Lung microvascular endothelial cell (primary cell): Measurements from ENCODE around the gene PIGR. TPM values are rescaled to one million over a fixed set of nuclear protein-coding genes. Genes with fewer than 3 reads are reported as not detected.

Experiments
- DNase-seq, 2 donors: peaks; one replicate each; pipeline versions ENCODE4 v3.0.0 to v3.0.0-alpha.2; 2010; ENCODE audit warnings: low read depth in 2 of 2
- total RNA-seq: library from RNA; depleted of rRNA; stranded (reverse); fragments of >200 nt; gene quantifications from 2 replicates; pipeline ENCODE4 v1.2.1, GENCODE V29; 2014

Gene PIGR
- total RNA-seq, 1 donor from 2014 or later = not detected

DNA sequence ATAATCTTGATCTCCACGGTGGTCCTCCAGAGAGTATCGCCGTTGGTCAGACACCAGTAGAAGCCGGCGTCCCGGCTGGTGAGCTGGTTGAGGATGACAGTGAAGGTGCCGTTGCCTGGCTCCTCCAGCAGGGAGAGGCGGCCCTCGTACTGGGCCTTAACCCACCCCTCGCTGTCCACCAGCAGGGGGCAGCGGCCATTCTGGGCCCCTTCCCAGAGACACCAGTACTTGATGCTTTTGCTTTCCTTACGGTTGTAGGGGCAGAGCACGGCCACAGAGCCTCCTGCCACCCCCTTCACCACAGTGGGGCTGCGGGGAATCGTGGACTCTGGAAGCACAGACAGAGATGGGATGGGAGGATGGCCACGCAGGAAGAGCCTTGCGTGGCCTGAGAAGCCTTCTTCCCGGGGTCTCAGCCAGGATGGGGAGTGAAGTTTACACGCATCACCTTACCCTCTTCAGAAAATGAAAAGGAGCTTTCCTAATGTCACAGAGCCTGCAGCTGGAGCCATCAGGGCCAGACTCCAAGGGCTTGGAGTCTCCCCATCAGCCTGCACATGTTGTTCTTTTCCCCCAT, 10.7 kb downstream of the PIGR start:
- DNase-seq = peak; percentile 31 to 53

DNA sequence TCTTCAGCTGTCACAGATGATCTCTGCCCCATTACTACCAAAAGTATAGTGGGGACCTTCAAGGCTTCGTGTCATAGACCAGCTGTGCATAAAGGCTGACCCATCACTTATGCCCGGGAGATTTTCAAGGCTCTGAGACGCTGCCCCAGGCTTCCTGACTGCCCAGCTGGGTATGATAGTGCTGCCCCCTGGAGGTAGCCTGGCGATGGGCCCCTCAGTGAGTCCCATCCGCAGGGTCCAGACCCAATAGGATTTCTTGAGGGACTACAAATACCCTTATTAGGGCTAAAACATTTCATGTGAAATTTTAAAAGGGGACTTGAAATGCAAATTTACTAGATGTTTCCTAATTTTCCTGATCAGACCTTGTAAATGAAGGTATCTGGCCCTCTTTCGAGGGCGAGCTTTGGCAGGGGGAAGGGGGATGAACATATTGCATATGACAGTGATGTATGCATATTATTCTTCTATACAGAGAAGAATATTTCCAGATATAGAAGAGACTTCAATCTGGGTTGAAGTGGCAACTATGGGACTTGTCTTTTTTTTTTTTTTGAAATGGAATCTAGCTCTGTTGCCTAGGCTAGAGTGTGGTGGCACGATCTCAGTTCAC, 12.8 kb downstream of the PIGR start:
- DNase-seq = peak; percentile 25 to 31

DNA sequence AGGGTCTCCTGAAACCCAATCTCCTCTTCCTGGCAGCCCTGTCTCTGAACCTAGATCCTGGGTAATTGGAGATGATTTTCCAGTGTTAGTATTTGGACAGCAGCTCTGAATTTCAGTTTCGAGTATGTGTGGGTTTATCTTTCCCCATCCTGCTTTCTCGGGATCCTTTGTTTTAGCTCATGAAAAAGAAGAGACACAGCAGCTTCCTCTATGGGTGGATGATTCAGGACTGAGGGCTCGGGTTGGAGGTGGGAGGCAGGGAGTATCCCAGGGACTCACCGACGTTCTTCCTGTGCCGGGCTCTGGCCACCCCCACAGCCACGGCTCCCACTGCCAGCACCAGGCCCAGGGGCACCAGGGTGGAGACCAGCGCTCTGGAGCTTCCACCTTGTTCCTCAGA, 14.1 kb downstream of the PIGR start:
- no peak for DNase-seq

DNA sequence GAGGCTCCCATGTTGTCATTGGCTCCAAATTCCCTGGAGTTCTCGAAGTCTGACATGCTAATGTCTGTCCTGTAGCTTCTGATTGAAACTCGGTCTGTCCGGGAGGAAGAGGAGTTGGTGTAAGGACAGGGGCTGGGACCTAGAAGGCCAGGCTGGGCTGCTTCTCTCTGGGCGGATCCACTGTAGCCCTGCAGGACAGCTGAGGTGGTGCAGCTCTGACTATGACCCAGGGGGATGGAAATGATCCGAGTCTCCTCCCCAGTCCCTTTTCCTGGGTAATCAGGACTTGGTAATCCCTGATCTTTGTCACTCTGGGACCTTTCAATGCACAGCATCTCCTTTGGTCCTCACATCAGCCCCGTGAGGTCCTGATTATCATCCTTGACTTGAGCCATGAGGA, 14.6 kb downstream of the PIGR start:
- no peak for DNase-seq

DNA sequence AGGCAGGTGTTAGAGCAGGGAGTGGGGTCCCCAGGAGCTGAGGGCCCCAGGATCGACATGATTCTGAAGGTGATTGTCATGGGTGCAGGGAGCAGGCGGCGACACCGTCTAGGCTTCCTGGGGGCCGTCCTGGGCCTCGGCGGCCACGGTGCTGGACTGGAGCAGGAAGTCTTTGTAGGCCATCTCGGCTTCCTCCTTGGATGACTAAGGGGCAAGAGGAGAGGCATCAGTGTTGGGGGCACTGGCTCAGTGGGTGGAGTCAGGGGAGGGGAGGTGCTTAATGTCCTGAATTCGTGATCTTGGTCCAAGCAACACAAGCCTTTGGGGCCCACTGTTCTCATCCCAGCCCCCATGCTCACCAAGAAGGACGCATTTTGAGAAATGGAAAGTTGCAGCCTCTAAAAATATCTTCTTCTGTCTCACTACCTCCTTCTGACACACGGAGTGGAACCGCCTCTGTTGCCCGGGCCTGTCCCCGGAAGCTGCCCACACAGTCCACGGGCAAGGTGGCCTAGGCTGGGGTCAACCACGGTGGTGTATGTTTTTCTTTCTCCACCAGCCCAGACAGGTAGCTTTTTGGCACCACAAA, 16.0 kb downstream of the PIGR start:
- DNase-seq = no peak

DNA sequence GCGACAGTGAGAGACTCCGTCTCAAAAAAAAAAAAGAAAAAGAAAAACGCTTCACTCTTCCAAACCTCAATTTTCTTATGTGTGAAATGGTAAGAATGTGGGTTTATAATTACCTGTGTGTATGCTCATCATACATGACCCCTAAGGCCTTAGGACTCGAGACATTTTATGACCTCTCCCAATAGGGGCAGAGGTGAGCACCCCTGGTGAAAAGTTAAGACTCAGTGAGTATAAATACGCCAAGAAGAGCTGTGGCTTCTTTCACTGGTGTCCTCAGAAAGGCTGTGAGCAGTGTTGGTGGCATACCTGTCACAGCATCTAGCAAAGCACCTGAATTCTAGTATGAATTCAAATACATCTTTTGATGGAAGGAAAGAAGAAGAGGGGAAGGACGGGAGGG, 16.7 kb downstream of the PIGR start:
- no peak for DNase-seq

DNA sequence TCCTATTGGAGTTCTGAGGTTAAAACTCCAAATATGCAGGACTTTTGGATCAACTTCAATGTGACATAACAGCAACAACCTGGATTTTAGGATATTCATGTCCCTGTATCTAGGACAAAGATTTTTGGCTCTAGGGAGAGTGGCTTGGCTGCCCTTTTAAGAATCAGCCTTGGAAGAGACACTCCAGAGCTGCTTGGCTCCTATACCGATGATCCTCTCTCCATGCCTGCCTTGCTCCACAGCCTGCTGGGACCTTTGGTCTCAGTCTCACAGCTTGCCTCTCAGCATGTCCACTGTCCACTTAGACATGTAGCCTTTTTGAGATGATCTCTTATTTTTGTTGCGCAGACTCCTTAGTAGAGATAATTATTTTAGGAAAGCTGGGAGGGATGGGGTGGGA, 20.0 kb downstream of the PIGR start:
- DNase-seq = no peak

DNA sequence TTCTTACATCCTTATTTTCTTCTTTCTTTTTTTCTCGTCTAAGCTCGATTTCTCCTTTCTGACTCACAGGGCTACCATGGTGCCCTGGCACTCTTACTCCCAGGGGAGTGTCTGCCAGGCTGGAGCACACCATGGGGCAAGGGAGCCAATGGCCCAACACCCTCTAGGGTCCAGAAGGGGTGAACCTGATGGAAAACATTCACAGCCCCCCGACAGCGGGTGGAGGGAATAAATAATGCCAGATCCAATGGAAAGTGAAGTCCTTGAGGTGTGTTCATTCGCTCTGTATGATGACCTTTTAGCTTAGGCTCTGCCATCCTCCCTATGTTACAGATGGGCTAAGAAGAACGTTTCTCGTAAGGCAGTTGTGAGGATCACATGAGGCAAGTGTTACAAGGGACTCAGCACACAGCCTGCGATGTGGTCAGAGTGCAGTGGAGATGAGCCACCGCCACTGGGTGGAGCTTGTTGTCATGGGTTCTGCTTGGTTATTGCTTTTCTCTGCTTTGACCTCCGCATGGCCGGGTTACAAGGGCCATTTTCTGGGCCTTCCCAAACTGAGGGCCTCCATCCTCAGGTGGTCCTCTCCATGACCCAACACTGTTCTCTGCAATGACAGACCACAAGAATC, 21.0 kb downstream of the PIGR start:
- DNase-seq = no peak

DNA sequence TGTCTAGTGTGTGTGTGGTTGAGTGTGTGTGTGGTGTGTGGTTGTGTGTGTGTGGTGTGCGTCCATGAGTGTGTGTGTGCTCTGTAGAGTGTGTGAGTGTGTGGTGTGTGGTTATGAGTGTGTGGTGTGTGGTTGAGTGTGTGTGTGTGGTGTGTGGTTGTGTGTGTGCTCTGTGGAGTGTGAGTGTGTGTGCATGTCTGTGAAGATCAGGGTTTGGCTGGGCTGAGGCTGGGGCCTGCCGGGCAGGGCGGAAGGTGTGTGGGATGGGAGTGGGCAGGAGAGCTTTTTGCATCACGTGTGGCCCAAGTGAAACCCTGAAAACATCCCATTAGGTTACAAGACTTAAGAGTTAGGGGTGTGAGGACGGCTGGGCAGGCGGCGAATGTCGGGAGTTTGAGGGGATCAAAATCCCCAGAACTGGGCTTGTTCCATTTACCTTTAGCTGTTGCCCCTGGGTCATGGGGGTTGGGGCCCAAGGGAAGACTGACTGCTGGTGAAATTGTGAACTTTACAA, 21.6 kb downstream of the PIGR start:
- no peak for DNase-seq

DNA sequence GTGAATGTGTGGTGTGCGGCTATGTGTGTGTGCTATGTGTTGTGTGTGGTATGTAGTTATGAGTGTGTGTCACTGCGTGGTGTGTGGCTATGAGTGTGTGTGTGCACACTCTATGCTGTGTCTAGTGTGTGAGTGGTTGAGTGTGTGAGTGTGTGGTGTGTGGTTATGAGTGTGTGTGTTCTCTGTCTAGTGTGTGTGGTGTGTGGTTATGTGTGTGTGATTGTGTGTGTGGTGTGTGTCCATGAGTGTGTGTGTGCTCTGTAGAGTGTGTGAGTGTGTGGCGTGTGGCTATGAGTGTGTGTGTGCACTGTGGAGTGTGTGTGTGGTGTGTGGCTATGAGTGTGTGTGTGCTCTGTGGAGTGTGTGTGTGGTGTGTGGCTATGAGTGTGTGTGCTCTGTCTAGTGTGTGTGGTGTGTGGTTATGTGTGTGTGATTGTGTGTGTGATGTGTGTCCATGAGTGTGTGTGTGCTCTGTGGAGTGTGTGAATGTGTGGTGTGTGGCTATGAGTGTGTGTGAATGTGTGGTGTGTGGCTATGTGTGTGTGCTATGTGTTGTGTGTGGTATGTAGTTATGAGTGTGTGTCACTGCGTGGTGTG, 22.2 kb downstream of the PIGR start:
- peak; percentile 6 to 7 for DNase-seq

DNA sequence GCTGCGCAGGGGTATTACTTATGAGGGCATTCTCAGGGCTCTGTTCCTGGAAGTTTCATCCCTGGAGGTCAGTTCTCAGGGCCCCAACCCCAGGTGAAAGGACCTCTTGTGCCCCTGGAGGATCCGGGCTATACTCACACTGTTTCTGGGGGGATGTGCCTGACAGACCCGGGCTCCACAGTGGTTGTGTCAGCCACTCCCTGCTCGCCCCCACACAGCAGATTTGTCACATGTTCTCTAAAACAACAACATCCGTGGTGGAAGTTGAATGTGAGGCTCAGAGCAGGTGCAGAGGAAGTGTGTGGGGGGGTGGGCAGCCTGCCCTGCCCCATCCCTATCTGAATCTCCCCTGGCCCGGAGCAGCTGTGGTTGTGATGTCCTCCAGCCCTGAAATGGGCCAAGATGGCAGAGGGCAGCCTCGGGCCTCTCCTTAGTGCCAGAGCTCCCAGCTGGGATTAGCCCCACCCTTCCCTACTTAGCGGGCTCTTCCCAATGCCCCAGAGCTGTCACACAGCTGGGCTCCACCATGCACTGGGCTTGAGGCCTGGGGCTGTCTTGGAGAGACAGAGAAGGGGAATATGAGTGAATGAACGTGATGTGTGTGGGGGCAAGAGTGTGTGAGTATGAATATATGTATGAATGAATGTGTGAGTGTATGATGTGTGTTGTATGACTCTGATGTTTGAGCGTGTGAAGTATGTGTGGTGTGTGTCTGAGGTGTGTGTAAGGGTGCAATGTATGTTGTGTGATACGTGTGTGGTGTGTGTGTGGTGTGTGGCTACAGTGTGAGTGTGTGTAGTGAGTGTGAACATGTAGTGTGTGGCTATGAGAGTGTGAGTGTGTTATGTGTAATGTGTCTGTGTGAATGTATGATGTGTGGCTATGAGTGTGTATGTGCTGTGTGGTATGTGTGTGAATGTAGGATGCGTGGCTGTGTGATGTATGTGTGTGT, 23.0 kb downstream of the PIGR start:
- peak in 1 of 2 donors; percentile 14 for DNase-seq

DNA sequence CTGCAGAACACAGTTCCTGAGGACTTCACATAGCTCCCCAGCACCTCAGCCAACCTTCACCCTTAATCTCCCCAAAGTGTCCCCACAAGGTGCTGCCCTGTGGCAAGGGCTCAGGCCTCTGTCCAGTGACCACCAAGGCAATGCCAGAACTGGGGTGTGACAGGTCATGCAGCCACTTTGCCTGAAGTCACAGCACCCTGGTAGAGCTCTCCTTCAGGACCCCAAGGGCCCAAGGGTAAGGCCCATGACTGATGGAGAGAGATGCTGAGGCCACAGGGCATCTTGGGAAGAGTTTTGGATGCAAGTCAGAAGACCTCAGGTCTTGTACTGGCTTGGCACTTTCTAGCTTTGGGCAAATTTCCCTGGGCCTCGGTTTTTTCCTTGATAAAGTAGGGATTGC, 23.7 kb downstream of the PIGR start:
- DNase-seq = no peak

DNA sequence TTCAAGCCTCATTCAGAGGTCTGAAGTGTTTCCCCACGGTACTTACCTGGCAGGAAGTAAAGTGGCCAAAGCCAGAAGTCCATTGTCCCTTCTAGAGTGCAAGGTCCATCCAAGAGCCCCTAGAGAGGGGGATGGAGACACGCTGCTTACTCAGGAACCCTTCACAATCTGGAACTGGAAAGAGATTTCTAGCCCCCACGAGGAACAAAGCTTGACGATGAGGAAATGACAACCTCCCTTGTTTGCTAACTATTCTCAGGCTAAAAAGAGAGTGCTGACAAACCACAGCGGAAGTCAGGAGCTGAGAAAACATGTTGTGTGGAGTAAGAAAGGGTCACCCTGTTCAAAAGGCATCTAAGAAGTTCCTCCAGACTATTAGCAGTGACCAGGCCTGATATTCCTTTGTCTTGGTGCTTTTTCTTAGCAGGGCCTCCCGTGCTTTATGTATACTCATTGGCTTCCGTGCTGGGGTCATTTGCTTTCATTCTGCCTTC, 24.4 kb downstream of the PIGR start, which contains the start of gene FCMR:
Gene FCMR (minus strand): TSS at position 170 of the 494 bp plus-strand sequence. CDS start 87 bp downstream, at position 83.
- DNase-seq = peak in 1 of 2 donors; percentile 58

DNA sequence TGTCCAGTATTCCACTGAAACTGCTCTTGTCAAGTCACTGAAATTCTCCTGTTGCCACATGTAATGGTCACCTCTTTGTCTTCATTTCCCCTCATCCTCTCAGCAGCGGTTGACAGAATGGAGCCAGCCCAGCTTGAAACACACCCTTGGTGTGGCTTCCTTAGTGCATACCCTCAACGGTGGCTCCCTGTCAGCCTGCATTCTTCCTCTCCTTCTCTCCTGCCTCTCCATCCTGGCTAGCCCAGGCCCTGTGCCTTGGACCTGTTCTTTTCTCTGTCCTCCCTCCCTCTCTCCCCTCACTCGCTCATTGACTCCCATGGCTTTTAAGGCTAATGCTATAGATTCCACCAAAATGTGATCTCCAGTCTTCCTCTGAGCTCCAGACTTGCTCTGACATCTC, 28.2 kb downstream of the PIGR start:
- DNase-seq = no peak

DNA sequence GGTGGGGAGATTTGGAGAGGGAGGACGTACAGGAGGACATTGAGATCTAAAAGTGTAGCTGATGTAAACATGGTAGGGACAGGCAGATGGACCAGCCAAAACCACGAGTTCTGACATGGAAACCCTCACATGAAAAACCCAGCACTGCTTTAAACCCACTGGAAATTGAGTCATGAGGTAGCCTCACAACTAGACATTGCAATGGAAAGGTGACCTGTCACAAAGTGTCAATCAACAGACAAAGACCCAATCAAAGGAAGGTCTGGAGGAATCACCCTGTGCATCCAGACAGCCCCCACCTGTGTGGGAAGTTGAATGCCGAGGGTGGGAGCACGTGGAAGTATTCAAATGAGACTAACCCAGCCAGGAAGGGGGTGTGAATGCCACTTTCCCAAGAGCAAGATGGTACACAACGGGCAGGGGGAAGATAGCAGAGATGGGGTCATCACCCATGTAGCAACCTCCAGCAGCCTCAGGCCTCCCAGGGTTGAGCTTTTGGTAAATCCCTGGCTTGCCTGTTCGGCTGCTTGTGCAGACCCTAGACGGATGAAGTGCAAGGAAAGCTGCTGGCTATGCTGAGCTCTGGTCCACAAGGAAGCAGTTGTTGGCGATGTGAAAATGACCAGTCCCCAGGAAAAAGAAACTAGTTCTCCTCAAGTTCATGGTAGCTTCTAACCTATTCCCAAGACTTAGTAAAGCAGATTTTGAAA, 30.1 kb downstream of the PIGR start:
- no peak for DNase-seq

DNA sequence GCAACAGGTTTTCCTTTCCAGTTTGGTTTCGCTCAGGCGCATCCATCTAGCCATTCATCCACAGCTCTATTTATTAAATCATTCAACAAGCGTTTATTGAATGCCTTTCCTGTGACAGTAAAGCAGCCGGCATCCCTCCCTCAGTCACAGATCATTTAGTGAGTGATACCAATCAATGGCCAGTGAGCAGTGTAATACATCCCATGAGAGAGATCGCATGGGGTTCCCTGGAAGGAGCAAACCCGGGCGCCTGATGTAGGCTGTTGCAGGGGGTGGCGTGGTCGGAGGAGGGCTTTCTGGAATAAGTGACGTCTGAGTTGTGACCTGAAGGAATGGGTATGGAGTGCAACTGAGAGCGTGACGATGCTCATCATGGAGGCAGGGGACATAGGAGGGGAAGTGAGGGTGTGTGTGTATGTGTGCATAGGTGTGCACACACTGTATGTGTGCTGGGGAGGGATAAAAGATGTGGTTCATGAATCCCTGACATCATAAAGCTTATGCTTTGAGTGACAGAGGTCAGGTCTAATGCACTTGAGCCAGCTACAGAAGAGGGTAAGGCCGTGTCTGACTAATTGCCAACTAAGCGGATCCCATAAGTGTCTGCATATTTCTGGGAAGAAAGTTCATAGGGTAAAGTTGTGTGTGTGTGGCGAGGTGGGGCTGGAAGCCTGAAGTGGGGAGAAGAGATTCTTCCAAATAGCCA, 31.1 kb downstream of the PIGR start:
- no peak for DNase-seq

DNA sequence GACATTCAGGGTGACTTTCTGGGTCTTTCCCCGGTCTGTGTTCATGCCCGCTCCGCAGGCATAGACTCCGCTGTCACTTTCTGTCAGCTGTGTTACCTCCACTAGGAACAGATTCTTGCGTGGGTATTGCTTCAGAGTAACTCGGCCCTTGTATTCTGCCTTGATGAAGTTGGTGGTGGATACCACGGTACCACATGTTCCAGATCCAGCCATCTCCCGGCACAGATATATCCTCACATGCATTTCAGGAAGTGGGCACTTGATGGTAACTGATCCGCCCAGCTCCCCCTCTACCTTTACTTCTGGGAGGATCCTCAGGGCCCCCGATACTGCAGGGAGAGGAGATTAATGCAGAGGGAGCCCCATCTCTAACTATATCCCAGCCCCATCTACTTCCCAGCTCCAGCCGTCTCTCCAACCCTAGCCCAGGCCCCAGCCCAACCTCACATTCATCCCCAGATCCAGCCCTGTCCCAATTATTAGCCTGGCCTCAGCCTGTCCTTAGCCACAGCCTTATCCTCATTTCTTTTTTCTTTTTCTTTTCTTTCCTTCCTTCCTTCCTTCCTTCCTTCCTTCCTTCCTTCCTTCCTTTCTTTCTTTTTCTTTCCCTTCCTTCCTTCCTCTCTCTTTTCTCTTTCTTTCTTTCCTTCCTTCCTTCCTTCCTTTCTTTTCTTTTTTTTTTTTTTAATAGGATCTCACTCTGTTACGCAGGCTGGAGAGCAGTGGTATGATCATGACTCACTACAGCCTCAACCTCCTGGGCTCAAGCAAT, 32.3 kb downstream of the PIGR start:
- no peak for DNase-seq

DNA sequence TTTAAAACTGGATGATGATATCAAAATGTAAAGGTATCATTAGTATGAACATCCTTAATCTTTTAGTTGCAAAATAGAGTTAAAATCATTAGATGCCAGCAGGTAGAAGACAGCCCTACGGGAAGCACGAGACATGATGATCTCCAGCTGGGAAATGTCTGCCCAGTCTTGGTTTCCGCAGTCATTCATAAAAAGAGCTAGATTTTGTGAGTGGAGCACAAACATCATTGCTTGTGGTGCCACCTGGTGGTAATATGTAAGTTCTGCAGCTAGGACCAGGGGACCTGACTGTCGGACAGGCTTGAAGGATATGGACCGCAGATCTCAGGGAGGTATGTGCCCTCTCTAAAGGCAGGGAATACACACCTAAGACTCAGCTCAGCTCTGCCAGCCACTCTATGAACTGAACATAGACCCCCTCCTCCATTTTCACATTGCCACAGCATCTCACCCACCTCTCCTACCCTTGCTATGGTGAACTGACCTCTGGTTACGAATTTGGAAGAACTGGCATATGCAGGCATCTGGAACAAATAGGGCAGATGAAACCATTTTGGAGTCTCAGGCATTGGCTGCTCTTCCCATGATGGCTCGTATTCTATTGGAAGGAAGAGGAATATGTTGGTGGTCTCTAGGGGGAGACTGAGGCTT, 33.7 kb downstream of the PIGR start:
- DNase-seq = peak; percentile 78 to 85
